Measurements from ENCODE around the gene MYCBPAP.

The MYCBPAP gene

DNA sequence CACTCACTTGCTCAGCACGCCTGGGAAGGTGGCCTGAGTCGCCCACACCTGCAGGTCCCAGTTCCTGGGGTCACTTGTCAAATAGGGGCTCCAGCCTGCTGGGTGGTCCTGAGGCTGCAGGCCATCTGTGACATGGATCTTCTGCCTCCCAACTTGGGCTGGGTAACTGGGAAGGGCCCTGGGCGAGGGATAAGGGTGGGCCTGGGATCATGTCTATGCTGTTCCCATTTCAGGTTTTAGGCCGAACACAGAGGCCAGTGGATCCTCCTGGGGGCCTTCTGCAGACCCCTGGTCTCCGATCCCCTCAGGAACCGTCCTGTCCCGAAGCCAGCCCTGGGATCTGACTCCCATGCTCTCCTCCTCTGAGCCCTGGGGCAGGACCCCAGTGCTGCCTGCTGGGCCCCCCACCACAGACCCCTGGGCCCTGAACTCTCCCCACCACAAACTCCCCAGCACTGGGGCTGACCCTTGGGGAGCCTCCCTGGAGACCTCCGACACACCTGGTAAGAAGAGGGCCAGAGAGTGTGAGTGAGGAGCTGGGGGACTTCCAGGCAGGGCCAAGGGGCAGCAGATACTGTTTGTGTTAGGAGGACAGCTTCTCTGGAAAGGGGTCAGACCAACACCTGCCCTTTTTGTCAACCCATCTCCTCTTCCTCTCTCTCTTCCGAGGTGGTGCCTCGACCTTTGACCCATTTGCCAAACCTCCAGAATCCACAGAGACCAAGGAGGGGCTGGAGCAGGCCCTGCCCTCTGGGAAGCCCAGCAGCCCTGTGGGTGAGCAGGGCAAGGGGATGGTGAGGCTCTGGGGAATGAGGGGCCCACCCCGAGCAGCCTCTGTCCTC lies 32.5 kb downstream of the MYCBPAP start:
- TF ChIP-seq, protein P1, sequence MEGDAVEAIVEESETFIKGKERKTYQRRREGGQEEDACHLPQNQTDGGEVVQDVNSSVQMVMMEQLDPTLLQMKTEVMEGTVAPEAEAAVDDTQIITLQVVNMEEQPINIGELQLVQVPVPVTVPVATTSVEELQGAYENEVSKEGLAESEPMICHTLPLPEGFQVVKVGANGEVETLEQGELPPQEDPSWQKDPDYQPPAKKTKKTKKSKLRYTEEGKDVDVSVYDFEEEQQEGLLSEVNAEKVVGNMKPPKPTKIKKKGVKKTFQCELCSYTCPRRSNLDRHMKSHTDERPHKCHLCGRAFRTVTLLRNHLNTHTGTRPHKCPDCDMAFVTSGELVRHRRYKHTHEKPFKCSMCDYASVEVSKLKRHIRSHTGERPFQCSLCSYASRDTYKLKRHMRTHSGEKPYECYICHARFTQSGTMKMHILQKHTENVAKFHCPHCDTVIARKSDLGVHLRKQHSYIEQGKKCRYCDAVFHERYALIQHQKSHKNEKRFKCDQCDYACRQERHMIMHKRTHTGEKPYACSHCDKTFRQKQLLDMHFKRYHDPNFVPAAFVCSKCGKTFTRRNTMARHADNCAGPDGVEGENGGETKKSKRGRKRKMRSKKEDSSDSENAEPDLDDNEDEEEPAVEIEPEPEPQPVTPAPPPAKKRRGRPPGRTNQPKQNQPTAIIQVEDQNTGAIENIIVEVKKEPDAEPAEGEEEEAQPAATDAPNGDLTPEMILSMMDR (IDR thresholded peaks at IDR 0.05), result no peak

GRCh38 chr17:50541402-50541715 lies 33.1 kb downstream of the MYCBPAP start:
- TF ChIP-seq, protein P1 (IDR thresholded peaks at IDR 0.05), result no peak

DNA sequence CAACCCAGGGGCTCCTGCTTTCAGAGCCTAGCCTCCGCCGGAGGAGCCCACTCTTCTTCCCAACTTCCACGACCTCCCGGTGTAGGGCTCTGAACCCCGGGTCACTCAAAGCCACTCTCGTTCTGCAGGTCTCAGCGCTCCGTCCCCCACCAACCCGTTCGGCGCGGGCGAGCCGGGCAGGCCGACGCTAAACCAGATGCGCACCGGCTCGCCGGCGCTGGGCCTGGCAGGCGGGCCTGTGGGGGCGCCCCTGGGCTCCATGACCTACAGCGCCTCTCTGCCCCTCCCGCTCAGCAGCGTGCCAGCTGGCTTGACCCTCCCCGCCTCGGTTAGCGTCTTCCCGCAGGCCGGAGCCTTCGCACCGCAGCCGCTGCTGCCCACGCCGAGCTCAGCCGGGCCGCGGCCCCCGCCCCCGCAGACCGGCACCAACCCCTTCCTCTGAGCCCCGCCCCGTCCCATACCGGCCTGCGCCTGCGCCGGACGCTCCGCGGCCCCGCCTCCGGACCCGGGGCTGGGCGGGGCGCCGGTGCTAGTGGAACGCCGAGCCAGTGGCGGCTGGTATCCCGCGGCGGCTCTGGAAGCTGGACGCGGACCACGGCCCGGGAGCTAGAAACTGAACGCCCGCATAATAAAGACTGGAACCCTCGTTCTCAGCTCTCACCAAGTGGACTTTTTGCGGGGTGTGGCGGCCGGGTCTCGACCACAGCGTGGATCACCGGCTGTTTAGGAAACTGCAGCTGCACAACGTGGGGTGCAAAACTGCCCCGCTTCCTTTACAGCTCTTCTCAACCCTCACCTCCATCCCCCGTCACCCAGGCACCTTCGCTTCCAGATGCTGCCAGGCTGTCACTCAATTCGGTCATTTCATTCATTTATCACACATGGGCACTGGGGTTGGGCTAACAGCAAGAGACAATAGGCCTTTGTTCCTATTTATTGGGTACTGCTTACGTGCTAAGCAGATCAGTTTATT lies 33.8 kb downstream of the MYCBPAP start:
- TF ChIP-seq, protein P1 (IDR thresholded peaks at IDR 0.05), result no peak

DNA sequence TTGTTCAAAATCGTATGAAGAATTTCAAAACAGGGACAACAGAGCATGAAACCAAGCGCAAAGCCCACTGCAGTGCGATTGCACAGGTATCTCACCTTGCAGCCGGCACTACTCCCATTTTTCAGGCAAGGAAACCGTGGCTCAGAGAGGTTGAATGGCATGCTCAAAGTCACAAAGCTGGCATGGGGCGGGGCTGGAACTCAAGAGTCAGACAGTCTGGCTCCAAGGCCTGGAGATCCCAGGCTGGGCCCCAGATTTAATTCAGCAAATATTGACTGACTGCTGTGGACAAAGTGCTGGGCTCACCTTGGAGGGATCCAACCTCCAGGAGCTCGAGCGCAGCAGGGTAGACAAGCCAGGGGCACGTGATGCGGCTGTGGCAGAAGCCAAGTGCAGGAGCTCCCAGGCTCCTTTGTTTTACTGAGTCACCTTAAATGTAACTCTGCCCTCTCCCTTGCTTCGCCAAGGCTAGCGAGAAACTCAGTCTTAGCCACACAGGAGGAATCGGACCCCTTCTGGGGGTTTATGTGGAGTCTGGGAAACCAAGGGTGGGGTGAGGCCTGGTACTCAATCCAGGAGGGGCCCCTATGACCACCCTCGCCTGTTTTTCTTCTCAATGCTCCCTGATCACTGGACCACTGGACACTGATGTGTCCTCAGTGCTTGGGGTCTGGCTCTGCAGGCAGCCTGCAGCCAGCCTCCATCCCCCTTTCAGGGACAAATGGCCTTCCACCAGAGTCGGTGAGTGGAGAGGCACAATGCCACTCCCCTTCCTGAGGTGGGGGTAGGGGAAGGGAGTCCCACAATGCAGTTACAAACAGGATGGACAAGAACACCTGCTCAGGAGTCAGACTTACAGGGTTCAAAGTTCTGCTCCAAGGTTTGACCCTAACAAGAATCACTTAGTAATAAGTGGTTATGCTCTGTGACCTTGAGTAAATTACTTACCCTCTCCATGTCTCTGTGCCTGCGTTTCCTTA lies 34.8 kb downstream of the MYCBPAP start:
- TF ChIP-seq, protein P1 (IDR thresholded peaks at IDR 0.05), result no peak

DNA sequence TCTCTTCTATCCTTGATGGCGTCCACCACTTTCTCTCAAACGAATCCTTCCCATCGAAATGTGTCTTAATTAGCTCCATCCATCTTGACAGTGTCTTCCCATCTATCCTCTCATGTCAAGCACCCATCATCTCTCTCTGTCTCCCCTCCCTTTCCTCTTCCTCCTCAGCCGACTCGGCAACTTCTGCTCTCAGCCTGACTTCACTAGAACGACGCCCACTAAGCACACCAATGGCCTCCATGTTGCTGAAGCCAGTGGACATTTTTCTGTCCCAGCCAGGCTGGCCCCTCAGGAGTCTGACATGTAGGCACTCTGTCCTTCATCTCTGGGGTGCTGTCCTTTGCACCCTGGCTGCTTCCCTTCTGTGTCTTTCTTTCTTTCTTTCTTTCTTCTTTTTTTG lies 36.3 kb downstream of the MYCBPAP start:
- TF ChIP-seq, protein P1 (IDR thresholded peaks at IDR 0.05), result no peak

DNA sequence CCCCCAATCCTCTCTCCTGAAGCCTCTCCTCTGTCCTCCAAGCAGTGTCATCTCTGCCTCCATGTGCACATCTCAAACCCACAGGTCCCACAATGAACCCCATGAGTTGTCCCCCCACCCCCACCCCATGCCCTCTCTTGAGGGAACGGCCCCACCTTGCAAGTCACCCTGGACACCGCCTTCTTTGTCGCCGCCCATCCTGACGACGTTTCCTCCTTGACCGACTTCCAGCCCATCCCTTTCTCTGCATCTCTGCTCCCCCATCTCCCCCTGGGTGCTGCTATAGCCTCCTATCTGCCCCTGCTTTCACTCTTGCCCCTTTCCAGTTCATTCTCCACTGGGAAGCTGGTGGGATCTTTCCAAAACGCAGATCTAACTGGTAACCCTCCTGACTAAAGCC lies 37.1 kb downstream of the MYCBPAP start:
- TF ChIP-seq, protein P1 (IDR thresholded peaks at IDR 0.05), result no peak

DNA sequence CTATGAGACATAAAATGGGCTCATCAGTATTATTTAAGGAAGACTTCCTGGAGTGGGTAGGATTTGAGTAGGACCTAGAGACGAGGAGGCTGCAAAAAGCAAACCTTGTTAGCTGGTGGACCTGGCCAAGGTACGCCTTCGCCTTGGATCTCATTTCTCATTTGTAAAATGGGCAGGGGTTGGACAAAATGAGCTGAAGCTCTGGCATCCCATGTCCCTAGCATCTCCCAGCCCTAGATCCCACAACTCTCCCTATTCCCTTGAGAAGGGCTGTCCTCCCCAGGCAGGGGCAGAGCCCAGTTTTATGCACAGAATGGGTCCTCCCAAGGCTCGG lies 38.4 kb downstream of the MYCBPAP start:
- TF ChIP-seq, protein P1 (IDR thresholded peaks at IDR 0.05), result no peak; the same call in 1 of the 2 replicates
